NCI-H524 treated with DMSO at 0.1 percent for 48 hours (cell line): ENCODE results near the gene CNOT6L.
"Not testable (repeated sequence)": the region's sequence is repeated elsewhere in the genome, so short reads cannot be mapped to it uniquely, and the experiment has no call there.

Experiments
- DNase-seq: peaks from one replicate; lab custom pipeline; 2025; lab: John Stamatoyannopoulos, UW

CNOT6L gene

DNA sequence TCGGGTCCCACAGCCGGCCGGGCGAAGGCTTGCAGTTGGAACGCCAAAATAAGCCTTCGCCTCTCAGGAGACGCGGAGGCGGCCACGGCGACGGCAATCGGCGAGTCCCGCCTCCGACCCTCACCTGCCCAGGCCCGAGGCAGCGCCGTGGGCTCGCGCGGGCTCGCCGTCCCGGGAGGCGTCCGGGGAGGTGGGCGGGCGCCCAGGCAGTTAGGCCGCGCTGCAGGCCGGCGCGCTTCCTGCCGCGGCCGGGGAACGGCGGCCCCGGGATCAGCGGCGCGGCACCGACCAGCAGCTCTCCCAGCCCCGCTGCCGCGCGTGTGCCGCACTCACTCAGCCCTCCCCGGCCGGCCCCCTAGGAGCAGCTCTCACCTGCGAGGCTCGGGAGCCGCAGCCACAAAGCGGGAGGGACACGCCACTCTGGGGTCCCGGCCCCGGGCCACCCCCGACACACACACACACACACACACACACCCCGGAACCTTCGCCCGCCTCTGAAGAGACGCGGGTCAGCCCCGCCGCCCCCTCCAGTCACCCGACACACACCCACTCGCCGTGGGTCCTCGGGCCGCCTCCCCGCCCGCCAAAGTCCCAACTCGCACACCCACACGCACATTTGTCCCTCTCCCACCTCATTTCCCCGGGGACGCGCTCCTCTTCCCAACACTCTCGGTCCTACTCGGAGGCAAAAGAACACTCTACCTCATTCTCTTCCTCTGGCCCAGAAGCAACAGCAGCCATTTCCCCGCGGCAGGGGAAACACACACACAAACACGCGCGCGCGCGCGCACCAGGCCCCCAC lies at the start of gene CNOT6L:
TSS of gene CNOT6L (minus strand) at position 767 of the 802 bp plus-strand sequence. CDS start at position 707, 60 bp downstream.
- no peak for DNase-seq

DNA sequence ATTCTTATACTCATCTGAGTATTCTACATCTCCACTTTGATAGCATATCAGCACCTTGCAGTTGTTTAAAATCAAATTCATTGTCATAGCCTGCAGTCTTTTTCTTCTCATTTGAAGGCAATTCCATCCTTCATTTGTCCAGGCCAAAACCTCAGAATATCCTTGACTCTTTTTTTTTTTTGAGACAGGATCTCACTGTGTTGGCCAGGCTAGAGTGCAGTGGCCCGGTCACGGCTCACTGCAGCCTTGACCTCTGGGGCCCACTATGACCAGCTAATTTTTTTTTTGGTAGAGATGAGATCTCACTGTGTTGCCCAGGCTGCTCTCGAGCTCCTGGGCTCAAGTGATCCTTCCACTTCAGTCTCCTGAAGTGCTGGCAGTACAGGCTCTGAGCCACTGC lies 46.1 kb upstream of the CNOT6L start:
- DNase-seq, result no peak

DNA sequence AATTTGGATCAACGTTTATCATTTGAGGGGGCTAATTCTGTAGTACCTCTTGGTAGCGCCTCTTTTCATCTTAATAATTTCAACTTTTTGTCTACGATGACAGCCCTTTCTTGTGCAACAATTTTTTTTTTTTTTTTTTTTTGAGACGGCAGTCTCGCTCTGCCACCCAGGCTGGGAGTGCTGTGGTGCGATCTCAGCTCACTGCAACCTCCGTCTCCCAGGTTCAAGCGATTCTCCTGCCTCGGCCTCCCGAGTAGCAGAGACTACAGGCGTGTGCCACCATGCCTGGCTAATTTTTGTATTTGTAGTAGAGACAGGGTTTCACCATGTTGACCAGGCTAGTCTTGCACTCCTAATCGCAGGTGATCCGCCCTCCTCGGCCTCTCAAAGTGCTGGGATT lies 44.2 kb upstream of the CNOT6L start:
- not testable (repeated sequence) for DNase-seq

DNA sequence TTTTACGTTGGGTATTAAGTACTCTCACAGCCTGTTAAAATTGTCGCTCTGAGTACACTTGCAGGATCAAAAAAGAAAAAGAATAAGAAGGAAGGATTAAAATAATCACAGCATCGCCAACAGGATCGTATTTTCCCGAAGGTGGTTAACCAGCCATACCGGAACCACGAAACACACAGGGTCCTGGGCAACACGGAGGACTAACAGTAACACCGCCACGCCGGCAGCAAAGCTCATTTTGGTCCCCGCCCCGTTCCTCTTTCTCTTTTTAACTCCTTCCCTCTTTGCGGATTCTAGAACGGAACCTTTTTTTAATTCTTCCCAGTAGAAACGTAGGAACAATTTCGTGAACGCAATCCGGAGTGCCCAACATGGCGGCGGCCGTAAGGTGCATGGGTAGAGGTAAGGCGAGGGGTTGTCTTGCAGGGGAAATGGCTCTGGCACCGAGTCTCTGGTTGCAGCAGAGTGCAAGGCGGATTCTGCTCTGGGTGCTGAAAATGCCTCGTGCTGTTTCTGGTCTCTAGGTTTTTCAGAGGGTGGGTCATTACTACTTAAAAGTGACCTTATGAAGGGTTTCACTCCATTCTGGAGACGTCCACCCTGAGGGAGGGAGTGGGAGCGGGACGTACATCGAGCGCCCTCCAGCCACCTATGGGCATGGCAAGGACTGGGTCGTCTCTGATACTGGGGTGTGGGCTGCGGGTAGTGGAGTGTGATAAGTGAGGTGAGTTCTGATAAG lies 43.5 kb upstream of the CNOT6L start, which contains the start of gene MRPL1:
TSS of gene MRPL1 (plus strand) at position 353 of the 739 bp plus-strand sequence. CDS start at position 372, 19 bp downstream.
- peak; percentile 77 for DNase-seq

DNA sequence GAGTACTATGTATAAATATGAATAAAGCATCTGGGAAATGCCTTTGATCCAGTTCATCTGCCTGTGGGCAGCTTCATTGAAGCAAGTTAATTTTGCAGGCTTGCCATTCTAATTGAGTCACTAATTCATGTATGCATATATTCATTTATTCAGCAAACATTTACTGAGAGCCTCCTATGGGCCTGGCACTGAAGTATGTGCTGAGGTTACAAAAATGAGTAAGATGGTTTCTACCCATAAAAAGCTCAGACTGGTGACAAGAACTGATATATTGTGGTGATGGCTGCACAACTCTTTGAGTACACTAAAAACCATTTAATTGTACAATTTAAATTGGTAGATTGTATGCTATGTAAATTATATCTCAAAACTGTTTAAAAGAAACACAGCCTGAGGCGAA lies 42.3 kb upstream of the CNOT6L start:
- no peak for DNase-seq

DNA sequence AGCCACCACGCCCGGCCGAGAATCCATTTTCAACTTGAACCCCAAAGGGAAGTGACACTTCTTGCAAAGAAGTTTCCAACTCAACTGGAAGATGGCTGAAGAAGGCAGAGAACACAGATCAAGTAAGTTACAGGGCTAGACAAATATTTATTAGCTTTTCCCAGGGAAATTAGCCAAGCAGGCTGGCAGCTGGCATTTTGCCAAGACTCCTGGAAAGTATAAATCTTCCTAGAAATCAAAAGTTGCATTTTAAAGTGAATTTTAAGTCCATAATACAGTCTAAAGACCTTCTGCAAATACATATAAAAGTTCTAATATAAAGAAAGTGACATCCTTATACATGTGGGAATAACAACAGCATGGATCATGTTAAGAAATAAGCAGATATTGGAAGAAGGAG lies 40.1 kb upstream of the CNOT6L start:
- no peak for DNase-seq

DNA sequence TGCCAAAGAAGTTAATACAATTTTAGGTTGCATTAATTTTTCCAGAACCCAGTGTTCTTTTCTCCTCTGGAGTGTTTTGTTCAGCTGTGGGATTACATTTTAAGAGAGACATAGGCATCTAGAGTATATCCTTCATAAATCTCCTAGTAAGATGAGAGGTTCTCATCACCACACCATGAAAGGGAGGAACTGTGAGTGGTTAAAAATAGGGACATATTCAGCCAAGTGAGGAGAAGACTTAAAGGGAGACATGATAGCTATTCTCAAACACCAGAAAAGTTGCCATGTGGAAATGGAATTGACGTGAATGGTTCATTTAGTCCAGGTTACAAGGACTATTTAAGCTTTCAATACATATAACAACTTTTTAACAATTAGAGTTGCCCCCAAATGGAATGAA lies 37.0 kb upstream of the CNOT6L start:
- no peak for DNase-seq

DNA sequence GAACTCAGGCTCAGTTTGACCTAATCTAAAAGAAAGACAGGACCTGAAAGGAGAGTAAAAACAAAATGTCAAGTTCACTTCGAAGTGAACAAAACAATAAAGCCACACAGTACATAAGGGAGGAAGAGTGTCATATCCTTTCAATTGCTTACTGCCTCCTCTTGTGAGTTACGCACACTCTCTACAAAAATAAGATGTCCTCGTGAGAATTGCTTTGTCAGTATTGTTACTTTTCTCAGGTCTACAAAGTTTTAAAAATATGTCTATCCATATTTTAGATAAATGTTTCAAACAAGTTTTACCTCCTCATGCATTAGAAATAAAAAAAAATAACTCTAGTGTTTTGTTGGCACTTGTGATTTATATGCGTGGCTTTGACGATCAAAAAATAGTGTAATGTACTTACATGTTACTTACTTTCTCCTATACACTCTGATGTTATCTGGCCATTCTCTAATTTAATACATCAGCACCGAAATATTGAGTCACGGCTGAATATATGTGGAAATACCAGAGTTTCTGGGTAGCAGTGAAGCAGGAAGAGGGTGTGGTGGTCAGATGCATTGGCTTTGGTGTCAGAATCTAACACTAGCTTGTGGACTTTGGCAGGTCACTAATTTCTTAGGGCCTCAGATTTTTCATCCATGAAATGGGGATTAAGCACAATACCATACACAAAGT lies 35.4 kb upstream of the CNOT6L start:
- DNase-seq, result no peak

DNA sequence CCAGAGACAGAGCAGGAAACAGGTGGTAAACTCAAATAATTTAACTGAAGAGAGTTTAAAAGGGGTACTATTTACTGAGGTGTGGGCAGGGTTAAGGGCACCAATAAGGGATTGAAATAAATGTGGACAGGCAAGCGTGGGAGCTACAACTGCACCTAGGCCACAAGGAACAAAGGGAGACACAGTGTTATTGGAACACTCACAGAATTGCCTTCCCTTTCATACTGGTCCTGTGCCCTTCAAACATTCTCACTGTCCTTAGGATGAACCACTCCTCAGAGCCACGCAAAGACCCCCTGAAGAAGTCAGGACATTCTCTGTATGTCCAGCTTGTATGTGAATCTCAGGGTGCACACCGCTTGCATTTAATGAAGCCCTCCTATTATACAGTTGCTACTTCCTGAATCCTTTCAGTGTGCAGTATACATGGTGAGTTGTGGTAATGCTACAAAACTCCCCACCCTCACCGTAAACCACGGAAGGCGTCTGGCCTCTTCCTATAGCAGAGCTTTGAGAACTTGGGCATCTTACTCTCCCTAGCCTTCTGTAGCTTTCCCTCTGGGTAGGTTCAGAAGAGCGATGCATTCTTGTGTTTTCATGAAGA lies 33.8 kb upstream of the CNOT6L start:
- DNase-seq, result no peak

DNA sequence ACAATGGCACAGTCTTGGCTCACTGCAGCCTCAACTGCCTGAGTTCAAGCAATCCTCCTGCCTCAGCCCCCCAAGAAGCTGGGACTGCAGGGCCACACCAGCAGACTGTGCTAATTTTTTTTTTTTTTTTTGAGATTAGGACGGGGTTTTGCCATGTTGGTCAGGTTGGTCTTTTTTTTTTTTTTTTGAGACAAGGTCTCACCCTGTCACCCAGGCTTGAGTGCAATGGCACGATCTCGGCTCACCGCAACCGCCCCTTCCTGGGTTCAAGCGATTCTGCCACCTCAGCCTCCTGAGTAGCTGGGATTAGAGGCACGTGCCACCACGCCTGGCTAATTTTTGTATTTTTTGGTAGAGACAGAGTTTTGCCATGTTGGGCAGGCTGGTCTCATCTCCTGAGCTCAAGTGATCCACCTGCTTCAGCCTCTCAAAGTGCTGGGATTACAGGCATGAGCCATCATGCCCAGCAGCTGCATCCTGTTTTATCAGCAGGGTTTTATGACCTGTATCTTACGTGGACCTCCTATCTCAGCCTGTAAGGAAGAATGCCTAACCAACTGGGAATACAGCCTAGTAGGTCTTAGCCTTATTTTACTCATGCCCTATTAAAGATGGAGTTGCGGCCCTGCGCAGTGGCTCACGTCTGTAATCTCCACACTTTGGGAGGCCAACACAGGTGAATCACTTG lies 30.3 kb upstream of the CNOT6L start:
- no peak for DNase-seq

DNA sequence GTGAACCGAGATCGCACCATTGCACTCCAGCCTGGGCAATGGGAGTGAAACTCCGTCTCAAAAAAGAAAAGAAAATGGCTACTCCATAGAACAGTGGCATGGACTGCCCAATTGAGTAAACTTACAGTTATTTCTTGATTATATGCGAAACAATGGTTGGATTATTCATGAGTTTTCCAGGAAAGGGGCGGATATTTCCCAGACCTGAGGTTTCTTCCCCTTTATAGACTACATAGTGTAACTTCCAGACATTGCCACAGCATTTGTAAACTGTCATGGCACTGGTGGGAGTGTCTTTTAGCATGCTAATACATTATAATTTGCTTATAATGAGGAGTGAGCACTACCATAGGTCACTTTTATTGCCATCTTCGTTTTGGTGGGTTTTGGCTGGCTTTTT lies 29.3 kb upstream of the CNOT6L start:
- DNase-seq, result no peak

DNA sequence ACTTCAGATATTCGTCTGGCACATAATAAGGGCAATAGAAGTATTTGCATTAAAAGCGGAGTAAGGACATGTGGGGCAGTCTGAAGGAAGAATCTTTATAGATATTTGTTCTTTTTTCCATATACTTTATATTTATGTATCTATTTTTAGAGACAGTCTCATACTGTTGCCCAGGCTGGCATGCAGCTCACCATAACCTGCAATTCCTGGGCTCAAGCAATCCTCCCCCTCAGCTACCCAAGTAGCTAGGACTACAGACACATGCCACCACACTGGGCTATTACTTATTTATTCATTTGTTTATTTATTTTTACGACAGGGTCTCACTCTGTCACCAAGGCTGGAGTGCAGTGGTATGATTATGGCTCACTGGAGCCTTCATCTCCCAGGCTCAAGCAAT lies 26.8 kb upstream of the CNOT6L start:
- no peak for DNase-seq

DNA sequence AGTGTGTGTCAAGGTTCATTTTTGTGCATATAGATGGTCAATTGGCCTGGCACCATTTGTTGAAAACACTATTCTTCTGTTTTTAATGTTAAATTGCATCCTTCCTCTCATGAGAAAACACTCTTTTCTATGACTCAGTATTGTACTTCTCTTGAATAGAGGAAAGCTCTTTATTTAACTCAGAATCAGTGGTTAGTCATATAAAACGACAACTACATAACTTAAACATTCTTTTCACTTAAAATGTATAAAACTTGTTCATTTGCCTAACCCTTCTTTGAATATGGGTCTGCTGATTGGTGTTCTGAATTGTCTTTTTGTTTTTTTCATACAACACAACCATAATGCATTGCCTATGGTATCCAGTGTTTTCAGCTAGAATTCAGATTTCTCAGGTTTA lies 26.2 kb upstream of the CNOT6L start:
- DNase-seq, result no peak

DNA sequence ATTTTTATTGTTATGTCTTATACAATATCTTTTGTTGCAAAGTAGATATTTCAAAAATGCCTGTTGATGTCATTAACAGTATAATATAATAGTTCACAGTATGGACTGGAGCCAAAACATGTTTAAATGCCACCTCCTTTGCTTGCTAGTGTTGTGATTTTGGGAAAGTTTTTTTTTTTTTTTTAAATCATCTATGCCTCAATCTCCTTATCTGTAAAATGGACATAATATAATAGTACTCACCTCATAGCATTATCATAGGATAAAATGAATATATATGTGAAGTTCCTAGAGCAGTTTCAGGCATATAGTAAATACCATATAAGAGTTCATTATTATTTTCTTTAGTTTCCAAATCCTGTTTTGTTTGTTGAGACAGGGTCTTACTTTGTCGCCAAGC lies 25.2 kb upstream of the CNOT6L start:
- no peak for DNase-seq

DNA sequence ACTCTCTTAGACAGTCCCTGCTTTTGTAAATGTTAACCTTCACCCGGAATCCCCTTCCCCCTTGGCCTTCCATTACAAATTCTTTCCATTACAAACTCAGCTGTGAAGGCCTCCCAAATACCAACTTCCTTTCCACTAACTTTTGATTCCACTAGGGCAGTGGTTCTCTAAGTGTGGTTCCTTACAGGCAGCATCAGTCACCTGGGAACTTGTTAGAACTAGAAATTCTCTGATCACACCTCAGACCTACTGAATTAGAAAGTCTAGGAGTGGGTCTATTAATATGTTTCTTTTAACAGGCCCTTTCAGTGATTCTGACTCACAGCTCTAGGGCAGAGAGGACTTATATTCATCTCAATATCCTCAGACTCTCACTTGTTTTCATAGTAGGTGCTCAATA lies 24.5 kb upstream of the CNOT6L start:
- no peak for DNase-seq

DNA sequence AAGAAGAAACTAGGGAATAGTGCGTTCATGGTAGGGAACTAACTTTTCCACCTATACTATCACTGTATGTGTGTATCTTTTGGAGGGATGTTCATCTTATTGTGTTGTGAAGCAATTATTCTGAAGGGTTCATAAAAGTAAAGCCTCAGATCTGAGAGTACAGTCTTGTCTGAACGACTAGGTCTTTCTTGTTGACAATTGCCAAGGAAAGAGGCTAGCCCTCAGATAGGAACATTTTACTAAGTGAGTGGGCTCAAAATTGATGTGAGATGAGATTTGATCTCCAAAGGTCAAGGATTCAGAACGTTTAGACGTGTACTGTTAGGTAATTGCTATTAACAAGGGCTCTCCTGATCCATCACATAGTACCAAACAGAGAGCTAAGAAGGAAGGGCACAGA lies 15.2 kb upstream of the CNOT6L start:
- DNase-seq, result no peak

DNA sequence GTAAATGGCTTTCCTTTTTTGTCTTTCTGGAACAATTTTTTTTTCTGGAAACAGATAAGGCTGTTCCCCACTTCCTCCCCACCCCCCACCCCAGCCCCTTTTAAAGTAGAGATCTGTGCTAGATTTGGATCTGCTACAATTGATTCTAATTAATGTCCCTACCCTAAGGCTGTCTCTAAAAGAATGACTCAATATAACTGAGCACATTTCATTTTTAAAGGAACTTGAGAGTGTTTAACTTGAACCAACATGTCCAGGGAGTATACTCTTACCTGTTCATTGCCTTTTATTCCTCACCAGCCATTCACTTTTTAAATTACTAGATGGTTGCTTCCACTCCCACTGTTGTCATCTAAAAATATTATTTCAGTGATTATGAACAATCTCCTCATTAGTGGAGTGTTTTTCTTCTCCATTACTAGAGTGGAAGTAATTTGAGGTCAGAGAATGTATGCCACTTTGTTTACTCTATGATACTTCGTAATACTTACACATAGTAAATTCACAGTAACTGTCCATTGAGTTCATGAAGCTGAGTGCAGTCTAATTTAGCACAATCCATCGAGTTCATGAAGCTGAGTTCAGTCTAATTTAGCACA lies 14.1 kb upstream of the CNOT6L start:
- no peak for DNase-seq

DNA sequence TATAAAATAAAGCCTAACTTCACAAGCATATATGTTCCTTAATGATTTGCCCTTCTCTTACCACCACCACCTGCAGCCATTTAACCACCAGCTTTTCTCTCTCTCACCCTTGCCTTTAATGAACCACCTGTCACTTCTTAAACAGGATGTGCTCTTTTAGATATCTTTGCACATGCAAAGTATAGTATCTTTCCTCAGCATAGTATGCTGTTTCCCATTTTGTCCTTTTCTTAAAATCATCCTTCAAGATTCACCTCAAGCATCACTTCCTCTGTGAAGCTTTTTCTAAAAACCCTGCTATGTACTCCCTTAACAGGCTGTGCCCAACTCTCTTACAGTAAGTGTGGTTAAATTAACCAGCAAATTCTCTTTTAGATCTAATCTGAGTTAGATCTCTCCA lies 8.2 kb upstream of the CNOT6L start:
- no peak for DNase-seq

DNA sequence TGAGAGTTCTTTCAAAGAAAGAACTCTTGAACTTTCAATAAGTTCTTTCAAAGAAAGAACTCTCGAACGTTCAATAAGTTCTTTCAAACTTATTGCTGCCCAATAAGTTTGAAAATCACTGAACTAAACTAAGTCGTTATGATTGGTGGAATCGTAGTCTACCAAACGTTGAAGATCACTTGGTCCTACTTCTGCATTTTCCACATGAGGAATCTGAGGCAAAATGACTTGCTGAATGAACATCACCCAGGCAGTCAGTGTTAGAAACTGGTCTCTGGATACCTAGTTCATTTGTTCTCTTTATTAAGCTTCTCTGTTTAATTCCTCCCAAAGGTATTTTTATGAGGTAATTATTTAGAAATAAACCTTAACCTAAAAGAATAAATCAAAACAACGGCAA lies 7.1 kb upstream of the CNOT6L start:
- DNase-seq, result no peak

DNA sequence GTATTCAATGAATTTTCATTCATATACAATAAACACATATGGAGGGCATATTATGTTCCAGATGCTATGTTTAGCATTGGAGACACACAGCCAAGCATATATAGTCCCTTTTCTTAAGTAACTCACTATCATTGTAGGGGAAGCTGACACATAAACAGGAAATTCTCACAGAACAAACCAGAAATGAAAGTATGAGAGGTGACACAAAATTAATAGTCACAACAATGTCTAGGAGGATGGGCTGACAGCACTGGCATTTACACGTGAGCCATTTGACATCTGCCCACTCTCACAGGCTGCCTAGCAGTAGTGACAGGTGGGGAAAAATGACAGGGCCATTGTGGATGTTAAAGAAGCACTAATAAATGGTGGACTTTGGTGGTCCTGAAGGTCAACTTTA lies 2.6 kb upstream of the CNOT6L start:
- no peak for DNase-seq
